HCT116 (cell line): ENCODE results near the gene RERG. TPM values are rescaled to one million over a fixed set of nuclear protein-coding genes. Genes with fewer than 3 reads are reported as not detected.

Source experiments
- ATAC-seq: fragments of 200-7000 bp; cut with Tn5 transposase; 2 replicates; pipeline ENCODE4 v1.9.1; 2020; ENCODE audit warnings: mild to moderate bottlenecking, moderate library complexity
- BruUV-seq: library from RNA; stranded (reverse); fragments of 400-500 nt; replicated peaks from 2 replicates; lab custom pipeline; 2021; lab: Mats Ljungman, UMichigan
- CTCF ChIA-PET: fragments of 300-600 bp; sonication (Branson Sonifier 250); formaldehyde crosslinking; loops from one replicate; lab custom pipeline; 2021; ENCODE audit warnings: antibody characterized with exemption; lab: Charles Lee
- POLR2A ChIA-PET: fragments of 300-600, 350-600 bp; sonication (Branson Sonifier 250); formaldehyde crosslinking; loops from one replicate; lab custom pipeline; 2021; ENCODE audit warnings: antibody characterized with exemption; lab: Charles Lee
- RAD21 ChIA-PET, 2 experiments: fragments of 300-600 bp; sonication (Branson Sonifier 250); formaldehyde crosslinking; loops; one replicate each; lab custom pipeline; 2023; ENCODE audit warnings: low total read pairs in 2 of 2; ENCODE audit not compliant: uncharacterized antibody in 2 of 2, unreplicated experiment in 2 of 2, low non-redundant PET in 1 of 2; lab: Charles Lee
- DNase-seq: peaks from one replicate; pipeline ENCODE4 v3.0.0-alpha.2; 2010; ENCODE audit warnings: low read depth, low spot score
- H2AFZ ChIP-seq: fragments of 200-600 bp; shearing (Covaris generic), sonication (generic); 2 replicates; pipeline ENCODE4 v1.6.1; 2017; ENCODE audit warnings: low read depth, mixed run types, mixed read lengths, antibody characterized with exemption, low read length; ENCODE audit not compliant: poor library complexity, severe bottlenecking
- H3K27ac ChIP-seq: 2 replicates; pipeline ENCODE4 v1.5.1; 2012; ENCODE audit warnings: low read depth, low read length
- H3K27me3 ChIP-seq: fragments of 200-600 bp; sonication (generic); 2 replicates; pipeline ENCODE4 v1.6.1; 2016; ENCODE audit warnings: mixed run types, low read length, mixed read lengths; ENCODE audit not compliant: insufficient read depth
- H3K36me3 ChIP-seq, 2 experiments: fragments of 200-500 bp in 1 of 2; fragments of 200-600 bp in 1 of 2; sonication (Bioruptor generic) in 1 of 2; sonication (generic) in 1 of 2; 2 replicates each; pipeline versions ENCODE4 v1.5.1 to v1.6.1; 2014 to 2016; ENCODE audit warnings: low read length in 2 of 2, inconsistent platforms in 1 of 2, mixed read lengths in 1 of 2, mixed run types in 1 of 2; ENCODE audit not compliant: insufficient read depth in 2 of 2, control insufficient read depth in 1 of 2
- H3K4me1 ChIP-seq, 2 experiments: fragments of 200-600 bp in 1 of 2; sonication (generic) in 1 of 2; 2 replicates each; pipeline versions ENCODE4 v1.5.1 to v1.6.1; 2012 to 2017; ENCODE audit warnings: low read length in 2 of 2, inconsistent platforms in 1 of 2, mild to moderate bottlenecking in 1 of 2, mixed read lengths in 1 of 2, mixed run types in 1 of 2, moderate library complexity in 1 of 2; ENCODE audit not compliant: insufficient read depth in 2 of 2, control insufficient read depth in 1 of 2
- H3K4me2 ChIP-seq: fragments of 200-600 bp; sonication (generic); 2 replicates; pipeline ENCODE4 v1.6.1; 2017; ENCODE audit warnings: mixed run types, low read length, mixed read lengths
- H3K4me3 ChIP-seq, 2 experiments: fragments of 200-600 bp in 1 of 2; sonication (generic) in 1 of 2; replicated peaks in 1 of 2; 2 replicates each; pipeline ENCODE4 v1.5.1; 2011 to 2016; ENCODE audit warnings: low read length in 2 of 2, control low read depth in 1 of 2, low read depth in 1 of 2, mild to moderate bottlenecking in 1 of 2, mixed read lengths in 1 of 2, mixed run types in 1 of 2
- H3K79me2 ChIP-seq: fragments of 200-600 bp; sonication (generic); 2 replicates; pipeline ENCODE4 v1.6.1; 2017; ENCODE audit warnings: mild to moderate bottlenecking, mixed run types, low read length, moderate library complexity, mixed read lengths; ENCODE audit not compliant: insufficient read depth
- H3K9ac ChIP-seq: fragments of 200-600 bp; sonication (generic); 2 replicates; pipeline ENCODE4 v1.6.1; 2016; ENCODE audit warnings: low read length, mixed read lengths
- H3K9me2 ChIP-seq: fragments of 200-600 bp; sonication (generic), shearing (Covaris generic); 2 replicates; pipeline ENCODE4 v1.6.1; 2017; ENCODE audit warnings: mixed run types, mild to moderate bottlenecking, moderate library complexity; ENCODE audit not compliant: insufficient read depth
- H3K9me3 ChIP-seq, 2 experiments: fragments of 200-500 bp in 1 of 2; fragments of 200-600 bp in 1 of 2; sonication (Bioruptor generic) in 1 of 2; sonication (generic) in 1 of 2; 2 replicates each; pipeline ENCODE4 v1.6.1; 2014 to 2017; ENCODE audit warnings: low read length in 2 of 2, mixed read lengths in 2 of 2, inconsistent platforms in 1 of 2, low read depth in 1 of 2, mild to moderate bottlenecking in 1 of 2, mixed run types in 1 of 2, moderate library complexity in 1 of 2; ENCODE audit not compliant: control insufficient read depth in 1 of 2, insufficient read depth in 1 of 2
- H4K20me1 ChIP-seq: fragments of 200-600 bp; sonication (generic), shearing (Covaris generic); 2 replicates; pipeline ENCODE4 v1.6.1; 2017; ENCODE audit warnings: mixed run types, mild to moderate bottlenecking, moderate library complexity; ENCODE audit not compliant: insufficient read depth
- CEBPB ChIP-seq: IDR thresholded peaks from 2 replicates; pipeline ENCODE4 v1.6.1; 2012; ENCODE audit warnings: low read depth
- EZH2 ChIP-seq: fragments of 200-600 bp; sonication (generic); IDR thresholded peaks from 2 replicates; pipeline ENCODE4 v1.6.1; 2017; ENCODE audit warnings: antibody characterized with exemption, mixed run types
- EZH2phosphoT487 ChIP-seq: fragments of 200-600 bp; IDR thresholded peaks from 2 replicates; pipeline ENCODE4 v1.6.1; 2018; ENCODE audit warnings: antibody characterized with exemption, borderline replicate concordance
- MAX ChIP-seq: IDR thresholded peaks from 2 replicates; pipeline ENCODE4 v1.6.1; 2012
- POLR2AphosphoS5 ChIP-seq: IDR thresholded peaks from 2 replicates; pipeline ENCODE4 v1.6.1; 2011; ENCODE audit warnings: mild to moderate bottlenecking, low read depth, low read length, moderate library complexity
- SP1 ChIP-seq: IDR thresholded peaks from 2 replicates; pipeline ENCODE4 v1.6.1; 2012; ENCODE audit warnings: low read depth
- SRF ChIP-seq: IDR thresholded peaks from 2 replicates; pipeline ENCODE4 v1.6.1; 2012; ENCODE audit warnings: low read depth
- ZBTB33 ChIP-seq: IDR thresholded peaks from 2 replicates; pipeline ENCODE4 v1.6.1; 2011; ENCODE audit warnings: mild to moderate bottlenecking, low read length, moderate library complexity; ENCODE audit not compliant: insufficient replicate concordance; ENCODE audit errors: extremely low read depth
- ZNF274 ChIP-seq: fragments of 200-500 bp; sonication (Bioruptor generic); IDR thresholded peaks from 2 replicates; pipeline ENCODE4 v1.6.1; 2014; ENCODE audit warnings: mild to moderate bottlenecking, low read depth, low read length, inconsistent platforms
- intact Hi-C: fragments of 100-400 bp; cut with micrococcal nuclease; formaldehyde crosslinking; loops from 2 replicates; pipeline ENCODE4 v1.10.0; 2022
- total RNA-seq: library from RNA; stranded (reverse); gene quantifications from one replicate; pipeline ENCODE4 v1.2.1, GENCODE V29; 2021; ENCODE audit not compliant: unreplicated experiment

The RERG gene
- total RNA-seq, 1 experiment from 2014 or later: not detected

DNA sequence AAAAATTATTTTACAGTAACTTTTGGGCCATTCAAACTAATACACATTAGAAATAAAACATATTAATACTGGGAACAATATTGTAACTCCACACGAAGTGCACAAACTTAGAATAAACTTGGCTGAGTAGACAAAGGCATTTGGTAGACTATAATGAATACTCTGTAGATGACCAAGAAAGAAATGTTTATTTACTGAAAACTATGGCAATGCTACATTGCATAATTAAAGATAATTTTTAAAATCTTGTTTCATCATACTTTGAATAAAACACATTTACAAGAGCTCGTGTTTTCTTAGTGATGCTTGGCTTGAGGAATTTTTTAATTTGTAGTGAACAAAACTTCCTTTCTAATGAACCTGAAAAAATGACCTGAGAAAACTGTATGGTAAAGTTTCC, 21.3 kb downstream of the RERG start:
- H4K20me1 ChIP-seq: no peaks in the 10 kb centered on the region
- H3K9me2 ChIP-seq: no peaks in the 10 kb centered on the region
- H3K79me2 ChIP-seq: no peaks in the 10 kb centered on the region
- no peak overlapping the region for H3K4me3 ChIP-seq
- H3K9ac ChIP-seq: no peak overlapping the region
- no peak overlapping the region for H3K4me2 ChIP-seq
- no peak overlapping the region for H3K27ac ChIP-seq
- ATAC-seq: no peak
- ChIA-PET RAD21 (no interaction called here), POLR2A (no interaction called here), CTCF (no interaction called here)
- DNase-seq: no peak
- H2AFZ ChIP-seq: no peak overlapping the region
- H3K9me3 ChIP-seq: no peaks in the 10 kb centered on the region
- no peak for TF ChIP-seq MAX
- no peak for TF ChIP-seq POLR2AphosphoS5
- no peak for TF ChIP-seq EZH2phosphoT487
- TF ChIP-seq ZNF274: no peak
- TF ChIP-seq EZH2: no peak
- TF ChIP-seq SRF: no peak
- no peak for TF ChIP-seq SP1
- no peak for TF ChIP-seq ZBTB33
- no peak for TF ChIP-seq CEBPB
- H3K27me3 ChIP-seq: peaks cover 4% of the 10 kb centered on the region; the same call in 1 of the 2 replicates
- no peaks in the 10 kb centered on the region for H3K4me1 ChIP-seq
- intact Hi-C loops: no loop called here
- no peaks in the 10 kb centered on the region for H3K36me3 ChIP-seq
- no TSS peak for BruUV-seq
